Measurements from ENCODE around the gene PGBD5.

PGBD5 gene

GRCh38 chr1:230381049-230381467 is 45.1 kb downstream of the PGBD5 start:
- Mint-ChIP-seq H3K4me1 (ENCODE audit: low read depth) (no peaks in the 10 kb centered on the region), H3K36me3 (peaks cover 4% of the 10 kb centered on the region), H3K4me3 (no peak overlapping the region), H3K27me3 (no peaks in the 10 kb centered on the region), H3K27ac (no peak overlapping the region), H3K9me3 (ENCODE audit: low read depth) (peaks cover 8% of the 10 kb centered on the region)

- peaks cover 8% of the 10 kb centered on the region for H3K9me3 Mint-ChIP-seq (ENCODE audit: low read depth)
- H3K4me3 Mint-ChIP-seq: no peak overlapping the region
- H3K4me1 Mint-ChIP-seq (ENCODE audit: low read depth): no peaks in the 10 kb centered on the region
- H3K27me3 Mint-ChIP-seq: no peaks in the 10 kb centered on the region
- H3K36me3 Mint-ChIP-seq: peaks cover 4% of the 10 kb centered on the region
- H3K27ac Mint-ChIP-seq: no peak overlapping the region
Observed at GRCh38 chr1:230379928-230380327, 46.2 kb downstream of the PGBD5 start.

- no peaks in the 10 kb centered on the region for H3K27me3 Mint-ChIP-seq
Observed at GRCh38 chr1:230379462-230379861, 46.7 kb downstream of the PGBD5 start.

GRCh38 chr1:230377851-230378250 is 48.3 kb downstream of the PGBD5 start:
- Mint-ChIP-seq H3K4me1 (ENCODE audit: low read depth) (no peaks in the 10 kb centered on the region), H3K4me3 (no peak overlapping the region), H3K36me3 (peaks cover 4% of the 10 kb centered on the region), H3K27ac (no peak overlapping the region), H3K9me3 (ENCODE audit: low read depth) (peaks cover 8% of the 10 kb centered on the region), H3K27me3 (no peaks in the 10 kb centered on the region)

More at GRCh38 chr1:230379462-230379861, 46.7 kb downstream of the PGBD5 start:
- Mint-ChIP-seq H3K4me1 (ENCODE audit: low read depth) (no peaks in the 10 kb centered on the region), H3K9me3 (ENCODE audit: low read depth) (peaks cover 8% of the 10 kb centered on the region), H3K4me3 (no peak overlapping the region), H3K27ac (no peak overlapping the region), H3K36me3 (peaks cover 4% of the 10 kb centered on the region)

- Mint-ChIP-seq H3K27me3 (no peaks in the 10 kb centered on the region), H3K4me1 (ENCODE audit: low read depth) (no peaks in the 10 kb centered on the region), H3K27ac (no peak overlapping the region), H3K4me3 (no peak overlapping the region), H3K9me3 (ENCODE audit: low read depth) (peaks cover 8% of the 10 kb centered on the region), H3K36me3 (peaks cover 4% of the 10 kb centered on the region)
Observed at GRCh38 chr1:230377324-230377723, 48.8 kb downstream of the PGBD5 start.

GRCh38 chr1:230376296-230376695 is 49.8 kb downstream of the PGBD5 start:
- no peaks in the 10 kb centered on the region for H3K27me3 Mint-ChIP-seq
- no peak overlapping the region for H3K27ac Mint-ChIP-seq
- peaks cover 8% of the 10 kb centered on the region for H3K9me3 Mint-ChIP-seq (ENCODE audit: low read depth)
- no peak overlapping the region for H3K4me3 Mint-ChIP-seq
- H3K4me1 Mint-ChIP-seq (ENCODE audit: low read depth): no peaks in the 10 kb centered on the region
- peaks cover 4% of the 10 kb centered on the region for H3K36me3 Mint-ChIP-seq

GRCh38 chr1:230375780-230376179 is 50.4 kb downstream of the PGBD5 start:
- Mint-ChIP-seq H3K36me3 (peaks cover 4% of the 10 kb centered on the region), H3K27me3 (no peaks in the 10 kb centered on the region), H3K4me3 (no peak overlapping the region), H3K9me3 (ENCODE audit: low read depth) (peaks cover 8% of the 10 kb centered on the region), H3K27ac (no peak overlapping the region), H3K4me1 (ENCODE audit: low read depth) (no peaks in the 10 kb centered on the region)

- peaks cover 8% of the 10 kb centered on the region for H3K9me3 Mint-ChIP-seq (ENCODE audit: low read depth)
- no peaks in the 10 kb centered on the region for H3K4me1 Mint-ChIP-seq (ENCODE audit: low read depth)
- no peaks in the 10 kb centered on the region for H3K27me3 Mint-ChIP-seq
- no peak overlapping the region for H3K4me3 Mint-ChIP-seq
- H3K36me3 Mint-ChIP-seq: peaks cover 4% of the 10 kb centered on the region
- H3K27ac Mint-ChIP-seq: no peak overlapping the region
Observed at GRCh38 chr1:230375147-230375546, 51.0 kb downstream of the PGBD5 start.

GRCh38 chr1:230371923-230372703 is 54.0 kb downstream of the PGBD5 start:
- Mint-ChIP-seq H3K4me1 (ENCODE audit: low read depth) (no peaks in the 10 kb centered on the region), H3K27ac (no peak overlapping the region), H3K36me3 (no peaks in the 10 kb centered on the region), H3K27me3 (peaks cover 1% of the 10 kb centered on the region), H3K9me3 (ENCODE audit: low read depth) (no peaks in the 10 kb centered on the region), H3K4me3 (no peak overlapping the region)

GRCh38 chr1:230370109-230370508 is 56.0 kb downstream of the PGBD5 start:
- no peak overlapping the region for H3K27ac Mint-ChIP-seq
- no peaks in the 10 kb centered on the region for H3K9me3 Mint-ChIP-seq (ENCODE audit: low read depth)
- H3K4me3 Mint-ChIP-seq: no peak overlapping the region
- no peaks in the 10 kb centered on the region for H3K36me3 Mint-ChIP-seq
- H3K27me3 Mint-ChIP-seq: peaks cover 1% of the 10 kb centered on the region
- no peaks in the 10 kb centered on the region for H3K4me1 Mint-ChIP-seq (ENCODE audit: low read depth)

GRCh38 chr1:230368871-230369270 is 57.3 kb downstream of the PGBD5 start:
- Mint-ChIP-seq H3K4me1 (ENCODE audit: low read depth) (no peaks in the 10 kb centered on the region), H3K27ac (no peak overlapping the region), H3K27me3 (peaks cover 1% of the 10 kb centered on the region), H3K9me3 (ENCODE audit: low read depth) (no peaks in the 10 kb centered on the region), H3K4me3 (no peak overlapping the region), H3K36me3 (no peaks in the 10 kb centered on the region)

GRCh38 chr1:230368363-230368762 is 57.8 kb downstream of the PGBD5 start:
- Mint-ChIP-seq H3K36me3 (no peaks in the 10 kb centered on the region), H3K9me3 (ENCODE audit: low read depth) (no peaks in the 10 kb centered on the region), H3K4me3 (no peak overlapping the region), H3K27ac (no peak overlapping the region), H3K4me1 (ENCODE audit: low read depth) (no peaks in the 10 kb centered on the region), H3K27me3 (peaks cover 1% of the 10 kb centered on the region)

GRCh38 chr1:230366504-230366915 is 59.6 kb downstream of the PGBD5 start:
- no peak overlapping the region for H3K27ac Mint-ChIP-seq
- H3K27me3 Mint-ChIP-seq: peaks cover 1% of the 10 kb centered on the region

GRCh38 chr1:230365723-230366307 is 60.3 kb downstream of the PGBD5 start:
- Mint-ChIP-seq H3K4me3 (no peak overlapping the region), H3K27me3 (peaks cover 1% of the 10 kb centered on the region), H3K27ac (no peak overlapping the region), H3K36me3 (no peaks in the 10 kb centered on the region), H3K4me1 (ENCODE audit: low read depth) (no peaks in the 10 kb centered on the region), H3K9me3 (ENCODE audit: low read depth) (no peaks in the 10 kb centered on the region)

More at GRCh38 chr1:230366504-230366915, 59.6 kb downstream of the PGBD5 start:
- H3K9me3 Mint-ChIP-seq (ENCODE audit: low read depth): no peaks in the 10 kb centered on the region
- H3K4me1 Mint-ChIP-seq (ENCODE audit: low read depth): no peaks in the 10 kb centered on the region
- no peaks in the 10 kb centered on the region for H3K36me3 Mint-ChIP-seq
- no peak overlapping the region for H3K4me3 Mint-ChIP-seq

GRCh38 chr1:230362949-230363348 is 63.2 kb downstream of the PGBD5 start:
- no peaks in the 10 kb centered on the region for H3K27me3 Mint-ChIP-seq
- no peaks in the 10 kb centered on the region for H3K4me1 Mint-ChIP-seq (ENCODE audit: low read depth)
- H3K36me3 Mint-ChIP-seq: no peaks in the 10 kb centered on the region
- H3K27ac Mint-ChIP-seq: no peak overlapping the region
- H3K4me3 Mint-ChIP-seq: no peak overlapping the region
- no peaks in the 10 kb centered on the region for H3K9me3 Mint-ChIP-seq (ENCODE audit: low read depth)

- Mint-ChIP-seq H3K36me3 (no peaks in the 10 kb centered on the region), H3K9me3 (ENCODE audit: low read depth) (no peaks in the 10 kb centered on the region), H3K4me1 (ENCODE audit: low read depth) (no peaks in the 10 kb centered on the region), H3K27me3 (no peaks in the 10 kb centered on the region), H3K4me3 (no peak overlapping the region), H3K27ac (no peak overlapping the region)
Observed at GRCh38 chr1:230361941-230362340, 64.2 kb downstream of the PGBD5 start.

Data from activated naive CD8-positive, alpha-beta T cell (primary cell).